GM12878 (cell line): Measurements from ENCODE around the gene HCST. TPM values are rescaled to one million over a fixed set of nuclear protein-coding genes. Genes with fewer than 3 reads are reported as not detected.
A peak's percentile ranks its signal among the peaks of the same experiment; 100 is the strongest.

ENCODE experiments used
- ATAC-seq: fragments of 200-7000 bp; cut with Tn5 transposase; 3 replicates; pipeline ENCODE4 v1.9.1; 2020; ENCODE audit warnings: mild to moderate bottlenecking, moderate library complexity
- BruUV-seq: library from RNA; stranded (reverse); fragments of 400-500 nt; replicated peaks from 2 replicates; lab custom pipeline; 2021; lab: Mats Ljungman, UMichigan
- CTCF ChIA-PET: fragments of 300-600 bp; sonication (Branson Sonifier 250); formaldehyde crosslinking; extraction: SDS; loops from one replicate; lab custom pipeline; 2021; ENCODE audit warnings: inconsistent platforms; lab: Yijun Ruan, JAX
- POLR2A ChIA-PET: fragments of 350-600 bp; formaldehyde crosslinking; extraction: SDS; loops from one replicate; lab custom pipeline; 2021; ENCODE audit warnings: inconsistent platforms; lab: Charles Lee
- RAD21 ChIA-PET: fragments of 300-600 bp; sonication (Branson Sonifier 250); formaldehyde crosslinking; loops from one replicate; lab custom pipeline; 2023; ENCODE audit warnings: antibody characterized with exemption; ENCODE audit not compliant: unreplicated experiment; lab: Charles Lee
- SMC1A ChIA-PET: fragments of 300-600 bp; sonication (Branson Sonifier 250); formaldehyde crosslinking; loops from one replicate; lab custom pipeline; 2023; ENCODE audit not compliant: unreplicated experiment, uncharacterized antibody; lab: Charles Lee
- DNase-seq: peaks from one replicate; pipeline ENCODE4 v3.0.0-alpha.2; 2011; ENCODE audit warnings: low read depth, low spot score
- FAIRE-seq: peaks from 3 replicates; lab custom pipeline; 2011; peaks lifted over from hg19 to GRCh38; lab: Jason Lieb, UNC
- H2AFZ ChIP-seq: 2 replicates; pipeline ENCODE4 v1.6.0; 2011; ENCODE audit warnings: low read depth, low read length, control low read depth; ENCODE audit not compliant: control insufficient read depth
- H3K27ac ChIP-seq: 2 replicates; pipeline ENCODE4 v1.5.1; 2011; ENCODE audit warnings: control low read depth; ENCODE audit not compliant: control insufficient read depth, insufficient read depth
- H3K27me3 ChIP-seq, 2 experiments: replicated peaks in 1 of 2; 2 replicates each; pipeline versions ENCODE4 v1.6.0 to v1.6.1; 2011; ENCODE audit warnings: low read length in 1 of 2; ENCODE audit not compliant: control insufficient read depth in 2 of 2, insufficient read depth in 2 of 2
- H3K36me3 ChIP-seq, 2 experiments: 2 replicates each; pipeline ENCODE4 v1.5.1; 2011; ENCODE audit warnings: low read length in 1 of 2; ENCODE audit not compliant: control insufficient read depth in 2 of 2, insufficient read depth in 2 of 2
- H3K4me1 ChIP-seq: 2 replicates; pipeline ENCODE4 v1.6.1; 2011; ENCODE audit warnings: mild to moderate bottlenecking, low read length, moderate library complexity, mixed read lengths; ENCODE audit not compliant: control insufficient read depth, insufficient read depth
- H3K4me2 ChIP-seq: 2 replicates; pipeline ENCODE4 v1.6.0; 2011; ENCODE audit warnings: control low read depth; ENCODE audit not compliant: control insufficient read depth, insufficient read depth
- H3K4me3 ChIP-seq: fragments of 200-600 bp; sonication (generic); 2 replicates; pipeline ENCODE4 v1.5.1; 2016
- H3K79me2 ChIP-seq: 2 replicates; pipeline ENCODE4 v1.6.0; 2011; ENCODE audit warnings: low read length; ENCODE audit not compliant: control insufficient read depth, insufficient read depth
- H3K9ac ChIP-seq: 2 replicates; pipeline ENCODE4 v1.8.0; 2011; ENCODE audit warnings: low read length, control low read depth, mixed read lengths; ENCODE audit not compliant: control insufficient read depth, insufficient read depth
- H3K9me3 ChIP-seq: replicated peaks from 3 replicates; pipeline ENCODE4 v1.5.1; 2011; ENCODE audit warnings: mild to moderate bottlenecking, low read length; ENCODE audit not compliant: control insufficient read depth, insufficient read depth
- H4K20me1 ChIP-seq: 2 replicates; pipeline ENCODE4 v1.6.0; 2011; ENCODE audit not compliant: control insufficient read depth, insufficient read depth
- BMI1 ChIP-seq: fragments of 450-650 bp; IDR thresholded peaks from 2 replicates; pipeline ENCODE4 v1.6.1; 2016; ENCODE audit warnings: mild to moderate bottlenecking, moderate library complexity, borderline replicate concordance
- E4F1 ChIP-seq: fragments of 450-650 bp; IDR thresholded peaks from 2 replicates; pipeline ENCODE4 v1.6.1; 2018; ENCODE audit warnings: borderline replicate concordance, mild to moderate bottlenecking; ENCODE audit not compliant: partially characterized antibody
- HDAC6 ChIP-seq: fragments of 200-600 bp; sonication (generic); IDR thresholded peaks from one replicate; pipeline ENCODE4 v1.8.0; 2017; ENCODE audit warnings: antibody characterized with exemption; ENCODE audit not compliant: unreplicated experiment
- IKZF1 ChIP-seq: fragments of 450-650 bp; conservative IDR thresholded peaks from 2 replicates; pipeline ENCODE4 v1.6.1; 2017; ENCODE audit warnings: antibody characterized with exemption, mild to moderate bottlenecking
- IKZF2 ChIP-seq, 2 experiments: fragments of 450-650 bp; IDR thresholded peaks; 2 replicates each; pipeline ENCODE4 v1.6.1; 2017; ENCODE audit warnings: mild to moderate bottlenecking in 2 of 2, moderate library complexity in 2 of 2
- MYC ChIP-seq: IDR thresholded peaks from 2 replicates; pipeline ENCODE4 v1.6.1; 2011; ENCODE audit warnings: mild to moderate bottlenecking, low read length, moderate library complexity, inconsistent platforms; ENCODE audit not compliant: insufficient read depth, insufficient replicate concordance, insufficient read length, severe bottlenecking
- RBBP5 ChIP-seq: fragments of 200-600 bp; sonication (generic); conservative IDR thresholded peaks from 2 replicates; pipeline ENCODE4 v1.6.1; 2016
- RUNX3 ChIP-seq: IDR thresholded peaks from 2 replicates; pipeline ENCODE4 v1.6.1; 2012; ENCODE audit warnings: low read length, inconsistent platforms
- SMARCA5 ChIP-seq: fragments of 450-650 bp; IDR thresholded peaks from 2 replicates; pipeline ENCODE4 v1.6.1; 2017; ENCODE audit warnings: mild to moderate bottlenecking
- SRF ChIP-seq, 2 experiments: IDR thresholded peaks; 2 replicates each; pipeline ENCODE4 v1.6.1; 2011; ENCODE audit warnings: low read depth in 2 of 2, low read length in 2 of 2, mild to moderate bottlenecking in 1 of 2, moderate library complexity in 1 of 2
- ZBTB4 ChIP-seq: fragments of 450-650 bp; formaldehyde crosslinking; IDR thresholded peaks from 2 replicates; pipeline ENCODE4 v1.4.0; 2022; ENCODE audit warnings: mild to moderate bottlenecking, moderate library complexity
- ZNF217 ChIP-seq: fragments of 450-650 bp; IDR thresholded peaks from 2 replicates; pipeline ENCODE4 v1.6.1; 2017; ENCODE audit warnings: antibody characterized with exemption, mild to moderate bottlenecking
- WGBS: methylation state at CpG from one replicate; pipeline ENCODE4 v1.1.6; 2016; ENCODE audit warnings: low lambda C conversion rate; ENCODE audit not compliant: insufficient replicate concordance, insufficient coverage; ENCODE audit errors: missing lambda C conversion rate; 5-methylcytosine and 5-hydroxymethylcytosine counted together
- in situ Hi-C: fragments of 300-500 bp; cut with MboI; formaldehyde crosslinking; loops from 9 replicates; pipeline ENCODE4 v1.14.3; 2018; ENCODE audit warnings: mixed read lengths
- intact Hi-C: fragments of 100-400 bp; cut with micrococcal nuclease; formaldehyde crosslinking; loops from one replicate; pipeline ENCODE4 v1.14.2; 2022; ENCODE audit not compliant: unreplicated experiment
- polyA plus RNA-seq, 11 experiments: library from polyadenylated mRNA; depleted of rRNA in 4 of 11; unstranded in 6 of 11; stranded (reverse) in 5 of 11; fragments of >200 nt; fragmentation: Nextera tagmentation in 4 of 11; fragmentation: Illumina TruSeq in 1 of 11; extraction: Ambion mirVana in 4 of 11; extraction: Trizol in 1 of 11; gene quantifications; 1 replicate in 1 of 11; 2 replicates in 10 of 11; pipeline versions ENCODE4 v1.2.1 to v1.2.3, GENCODE V29; 2011 to 2016; ENCODE audit warnings: inconsistent platforms in 2 of 11, missing spikeins in 2 of 11, low read depth in 1 of 11
- total RNA-seq, 4 experiments: library from RNA; depleted of rRNA in 3 of 4; stranded (reverse); fragments of >200 nt in 3 of 4; fragmentation: Illumina TruSeq in 1 of 4; extraction: Trizol in 1 of 4; gene quantifications; 2 replicates each; pipeline versions ENCODE4 v1.2.1 to v1.2.3, GENCODE V29; 2013 to 2021

Gene HCST
- total and polyA plus RNA-seq, 10 of the 15 experiments (the other 5 are each of a cell fraction or from before 2014, with no cell fraction given): 7.5 to 79.6 (median 33.6) TPM

DNA sequence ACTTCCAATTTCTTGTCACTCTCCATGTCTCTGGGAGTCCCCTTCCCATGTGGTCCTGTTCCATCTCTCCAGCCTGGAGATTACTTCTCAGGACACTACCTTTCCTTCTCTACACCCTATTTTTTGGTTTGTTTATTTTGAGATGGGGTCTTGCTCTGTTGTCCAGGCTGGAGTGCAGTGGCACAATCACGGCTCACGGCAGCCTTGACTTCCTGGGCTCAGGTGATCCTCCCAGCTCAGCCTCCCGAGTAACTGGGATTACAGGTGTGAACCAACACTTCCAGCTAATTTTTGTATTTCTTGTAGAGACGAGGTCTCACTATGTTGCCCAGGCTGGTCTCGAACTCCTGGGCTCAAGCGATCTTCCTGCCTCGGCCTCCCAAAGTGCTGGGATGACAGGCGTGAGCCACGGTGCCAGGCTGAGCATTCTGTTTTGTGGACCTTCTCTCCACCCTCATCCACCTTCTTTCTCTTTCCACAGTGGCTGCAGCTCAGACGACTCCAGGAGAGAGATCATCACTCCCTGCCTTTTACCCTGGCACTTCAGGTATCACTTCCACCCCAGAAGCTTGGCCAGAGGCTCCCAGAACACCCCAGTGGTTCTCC, 644 bp downstream of the HCST start:
- Histone ChIP-seq H3K9me3 (no peaks in the 10 kb centered on the region), H3K36me3 (no peaks in the 10 kb centered on the region), H3K4me1 (peaks cover 34% of the 10 kb centered on the region)
- BruUV-seq: no TSS peak
- no peak for TF ChIP-seq IKZF2 (IDR thresholded peaks at IDR 0.05)
- TF ChIP-seq BMI1: no peak
- TF ChIP-seq SMARCA5: no peak
- TF ChIP-seq HDAC6: no peak
- TF ChIP-seq ZNF217: no peak
- TF ChIP-seq IKZF1: no peak
- no peak for TF ChIP-seq MYC
- TF ChIP-seq RUNX3: no peak
- TF ChIP-seq ZBTB4 (CRISPR knock-in tag): no peak
- no peak for TF ChIP-seq E4F1
- no peak for TF ChIP-seq RBBP5
- TF ChIP-seq SRF (IDR thresholded peaks at IDR 0.05; ENCODE audit: low read depth in 2 of 2, low read length in 2 of 2): no peak
- TF ChIP-seq, all 136 proteins: peak for 0
- 48% methylated on average over 10 of the region's 10 CpGs for WGBS
- POLR2A ChIA-PET: interaction anchor here (0.5 to 2.4 kb wide), 7 partner anchors 10 to 208 kb away, joined by 3 to 22 read pairs (median 4); partner anchors contain the start of gene LIN37
- CTCF ChIA-PET: interaction anchor here (3.1 kb wide), 1 partner anchor 27 kb away, joined by 13 read pairs; no protein-coding TSS in a partner anchor
- intact Hi-C loops (loop anchor here (5.0 kb wide), 1 partner anchor 191 kb away; no protein-coding TSS in a partner anchor), in situ Hi-C loops (loop anchor here (10.0 kb wide), 1 partner anchor 568 kb away; no protein-coding TSS in a partner anchor)
- no peak for ATAC-seq
- H3K4me3 ChIP-seq: peak overlapping the region; percentile 96
- no peaks in the 10 kb centered on the region for H4K20me1 ChIP-seq
- peak overlapping the region; percentile 82 for H3K9ac ChIP-seq
- no peak for FAIRE-seq
- H3K27ac ChIP-seq: peak overlapping the region; percentile 96
- peaks cover 28% of the 10 kb centered on the region for H3K79me2 ChIP-seq
- no peaks in the 10 kb centered on the region for H3K27me3 ChIP-seq
- H2AFZ ChIP-seq: no peak overlapping the region
- DNase-seq: no peak
- SMC1A ChIA-PET: interaction anchor here (0.7 to 2.2 kb wide), 6 partner anchors 9 to 201 kb away, joined by 3 to 8 read pairs (median 4); no protein-coding TSS in a partner anchor
- peak overlapping the region; percentile 98 for H3K4me2 ChIP-seq
- RAD21 ChIA-PET: interaction anchor here (0.9 to 4.9 kb wide), 3 partner anchors 21 to 191 kb away, joined by 4 to 37 read pairs (median 4); no protein-coding TSS in a partner anchor
